GM10266 (cell line): ENCODE measurements around the gene ADM.
A peak's percentile ranks its signal among the peaks of the same experiment; 100 is the strongest.

Experiments used
- DNase-seq: peaks from one replicate; pipeline ENCODE4 v3.0.0; 2012; ENCODE audit errors: extremely low spot score
- CTCF ChIP-seq: IDR thresholded peaks from 2 replicates; pipeline ENCODE4 v1.5.1; 2012; ENCODE audit warnings: mild to moderate bottlenecking, low read depth; ENCODE audit not compliant: control insufficient read depth, insufficient read depth; ENCODE audit errors: missing control alignments

Gene ADM

GRCh38 chr11:10302359-10302743 is 2.5 kb upstream of the ADM start:
- DNase-seq = no peak

GRCh38 chr11:10302744-10303557 is 1.9 kb upstream of the ADM start:
- peak; percentile 38 for DNase-seq
- peak; percentile 14 for TF ChIP-seq CTCF

More at GRCh38 chr11:10302359-10302743, 2.5 kb upstream of the ADM start:
- TF ChIP-seq CTCF = no peak

- no peak for TF ChIP-seq CTCF
- peak; percentile 34 for DNase-seq
Observed at GRCh38 chr11:10303558-10304363, 1.1 kb upstream of the ADM start.

DNA sequence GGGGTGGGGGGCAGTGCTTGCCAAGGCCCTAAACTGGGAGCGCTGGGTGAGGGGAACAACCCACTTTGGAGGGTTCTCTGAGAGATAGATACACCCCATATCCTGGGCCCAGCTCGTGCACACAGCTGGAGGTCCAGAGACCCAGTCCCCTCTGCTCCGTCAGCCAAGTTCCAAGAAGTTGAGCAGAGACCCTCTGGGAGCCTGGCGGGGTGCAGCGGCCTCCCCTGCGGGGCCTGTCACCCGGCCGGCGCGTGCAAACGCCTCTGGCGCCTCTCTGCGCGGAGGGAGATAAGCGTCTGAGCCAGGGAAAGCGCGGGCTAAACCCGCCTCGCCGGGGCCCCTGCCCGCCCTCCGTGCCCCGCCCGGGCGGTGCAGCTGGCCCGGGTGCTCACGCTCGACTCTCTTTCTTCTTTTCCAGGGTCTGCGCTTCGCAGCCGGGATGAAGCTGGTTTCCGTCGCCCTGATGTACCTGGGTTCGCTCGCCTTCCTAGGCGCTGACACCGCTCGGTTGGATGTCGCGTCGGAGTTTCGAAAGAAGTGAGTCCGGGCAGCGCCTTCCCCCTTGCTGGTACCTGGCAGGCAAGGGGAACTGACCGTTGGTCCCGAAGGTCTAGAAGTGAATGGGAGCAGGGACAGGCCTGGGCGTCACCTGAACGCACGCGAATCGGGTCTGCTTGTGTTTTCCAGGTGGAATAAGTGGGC is 540 bp downstream of the ADM start:
- DNase-seq = peak; percentile 17
- no peak for TF ChIP-seq CTCF

DNA sequence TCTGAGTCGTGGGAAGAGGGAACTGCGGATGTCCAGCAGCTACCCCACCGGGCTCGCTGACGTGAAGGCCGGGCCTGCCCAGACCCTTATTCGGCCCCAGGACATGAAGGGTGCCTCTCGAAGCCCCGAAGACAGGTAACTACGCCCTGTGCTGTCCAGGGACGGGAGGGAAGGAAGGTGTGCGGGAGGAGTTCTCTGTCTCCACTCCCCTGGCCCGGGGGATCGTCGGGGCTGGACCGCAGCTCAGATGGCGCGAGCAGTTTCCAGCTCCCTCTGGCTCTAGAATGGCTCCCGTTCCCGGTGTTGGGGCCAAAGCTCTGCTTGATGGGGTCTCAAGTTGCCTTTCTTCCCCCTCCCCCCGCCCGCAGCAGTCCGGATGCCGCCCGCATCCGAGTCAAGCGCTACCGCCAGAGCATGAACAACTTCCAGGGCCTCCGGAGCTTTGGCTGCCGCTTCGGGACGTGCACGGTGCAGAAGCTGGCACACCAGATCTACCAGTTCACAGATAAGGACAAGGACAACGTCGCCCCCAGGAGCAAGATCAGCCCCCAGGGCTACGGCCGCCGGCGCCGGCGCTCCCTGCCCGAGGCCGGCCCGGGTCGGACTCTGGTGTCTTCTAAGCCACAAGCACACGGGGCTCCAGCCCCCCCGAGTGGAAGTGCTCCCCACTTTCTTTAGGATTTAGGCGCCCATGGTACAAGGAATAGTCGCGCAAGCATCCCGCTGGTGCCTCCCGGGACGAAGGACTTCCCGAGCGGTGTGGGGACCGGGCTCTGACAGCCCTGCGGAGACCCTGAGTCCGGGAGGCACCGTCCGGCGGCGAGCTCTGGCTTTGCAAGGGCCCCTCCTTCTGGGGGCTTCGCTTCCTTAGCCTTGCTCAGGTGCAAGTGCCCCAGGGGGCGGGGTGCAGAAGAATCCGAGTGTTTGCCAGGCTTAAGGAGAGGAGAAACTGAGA is 1.4 kb downstream of the ADM start:
- DNase-seq = peak; percentile 33
- TF ChIP-seq CTCF = no peak

DNA sequence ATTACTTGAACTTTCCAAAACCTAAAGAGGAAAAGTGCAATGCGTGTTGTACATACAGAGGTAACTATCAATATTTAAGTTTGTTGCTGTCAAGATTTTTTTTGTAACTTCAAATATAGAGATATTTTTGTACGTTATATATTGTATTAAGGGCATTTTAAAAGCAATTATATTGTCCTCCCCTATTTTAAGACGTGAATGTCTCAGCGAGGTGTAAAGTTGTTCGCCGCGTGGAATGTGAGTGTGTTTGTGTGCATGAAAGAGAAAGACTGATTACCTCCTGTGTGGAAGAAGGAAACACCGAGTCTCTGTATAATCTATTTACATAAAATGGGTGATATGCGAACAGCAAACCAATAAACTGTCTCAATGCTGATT is 2.1 kb downstream of the ADM start:
- no peak for DNase-seq
- no peak for TF ChIP-seq CTCF
